Fibroblast of lung (primary cell): ENCODE results near the gene CYP4Z1.
A peak's percentile ranks its signal among the peaks of the same experiment; 100 is the strongest.
"Not testable (repeated sequence)": the region's sequence is repeated elsewhere in the genome, so short reads cannot be mapped to it uniquely, and the experiment has no call there.

Source experiments
- CTCF ChIP-seq, 2 donors: IDR thresholded peaks in 1 of 2; conservative IDR thresholded peaks in 1 of 2; 1 replicate in 1 of 2; 2 replicates in 1 of 2; pipeline ENCODE4 v1.5.1; 2011 to 2012; ENCODE audit warnings: low read length in 2 of 2, control low read depth in 1 of 2, inconsistent platforms in 1 of 2, low read depth in 1 of 2, mild to moderate bottlenecking in 1 of 2
- EZH2 ChIP-seq: IDR thresholded peaks from 2 replicates; pipeline ENCODE4 v1.5.1; 2012; ENCODE audit warnings: low read length, control low read depth, mild to moderate bottlenecking; ENCODE audit errors: missing control alignments

GRCh38 chr1:47089356-47089755 is 22.3 kb downstream of the CYP4Z1 start:
- TF ChIP-seq CTCF (conservative IDR thresholded peaks at IDR 0.05 in 1 of 2, IDR thresholded peaks at IDR 0.05 in 1 of 2; ENCODE audit: low read depth in 1 of 2, low read length in 2 of 2), result peak; percentile 11 to 37
- not testable (repeated sequence) for TF ChIP-seq EZH2
